ENCODE data around the gene SLC22A17.

SLC22A17 gene

DNA sequence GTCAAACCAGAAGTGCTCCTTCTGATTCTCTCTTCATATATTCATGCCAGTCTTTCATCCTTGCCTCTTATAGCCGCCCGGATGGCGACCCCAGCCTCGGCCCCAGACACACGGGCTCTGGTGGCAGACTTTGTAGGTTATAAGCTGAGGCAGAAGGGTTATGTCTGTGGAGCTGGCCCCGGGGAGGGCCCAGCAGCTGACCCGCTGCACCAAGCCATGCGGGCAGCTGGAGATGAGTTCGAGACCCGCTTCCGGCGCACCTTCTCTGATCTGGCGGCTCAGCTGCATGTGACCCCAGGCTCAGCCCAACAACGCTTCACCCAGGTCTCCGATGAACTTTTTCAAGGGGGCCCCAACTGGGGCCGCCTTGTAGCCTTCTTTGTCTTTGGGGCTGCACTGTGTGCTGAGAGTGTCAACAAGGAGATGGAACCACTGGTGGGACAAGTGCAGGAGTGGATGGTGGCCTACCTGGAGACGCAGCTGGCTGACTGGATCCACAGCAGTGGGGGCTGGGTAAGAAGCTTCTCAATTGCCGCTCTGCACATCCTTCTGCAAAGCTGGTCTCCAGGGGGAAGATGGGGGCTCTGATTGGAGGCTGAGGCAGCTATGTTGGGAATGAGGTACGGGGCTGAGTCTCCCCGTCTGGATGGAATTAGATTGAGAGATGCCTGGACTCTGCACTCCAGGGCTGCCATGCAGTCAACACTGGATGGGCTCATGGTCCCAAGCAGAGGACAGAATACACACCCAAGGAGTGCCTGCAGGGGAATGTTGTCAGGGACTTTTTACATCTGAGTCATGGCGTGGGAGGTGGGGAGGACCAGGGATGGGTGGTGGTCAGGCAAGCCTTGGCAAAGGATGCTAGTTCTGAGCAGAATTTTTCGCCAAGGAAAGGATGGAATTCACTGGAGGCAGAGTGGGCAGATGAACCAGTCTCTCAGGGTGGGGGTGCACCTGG lies 44.7 kb downstream of the SLC22A17 start:
- TF ChIP-seq, protein P1, sequence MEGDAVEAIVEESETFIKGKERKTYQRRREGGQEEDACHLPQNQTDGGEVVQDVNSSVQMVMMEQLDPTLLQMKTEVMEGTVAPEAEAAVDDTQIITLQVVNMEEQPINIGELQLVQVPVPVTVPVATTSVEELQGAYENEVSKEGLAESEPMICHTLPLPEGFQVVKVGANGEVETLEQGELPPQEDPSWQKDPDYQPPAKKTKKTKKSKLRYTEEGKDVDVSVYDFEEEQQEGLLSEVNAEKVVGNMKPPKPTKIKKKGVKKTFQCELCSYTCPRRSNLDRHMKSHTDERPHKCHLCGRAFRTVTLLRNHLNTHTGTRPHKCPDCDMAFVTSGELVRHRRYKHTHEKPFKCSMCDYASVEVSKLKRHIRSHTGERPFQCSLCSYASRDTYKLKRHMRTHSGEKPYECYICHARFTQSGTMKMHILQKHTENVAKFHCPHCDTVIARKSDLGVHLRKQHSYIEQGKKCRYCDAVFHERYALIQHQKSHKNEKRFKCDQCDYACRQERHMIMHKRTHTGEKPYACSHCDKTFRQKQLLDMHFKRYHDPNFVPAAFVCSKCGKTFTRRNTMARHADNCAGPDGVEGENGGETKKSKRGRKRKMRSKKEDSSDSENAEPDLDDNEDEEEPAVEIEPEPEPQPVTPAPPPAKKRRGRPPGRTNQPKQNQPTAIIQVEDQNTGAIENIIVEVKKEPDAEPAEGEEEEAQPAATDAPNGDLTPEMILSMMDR (IDR thresholded peaks at IDR 0.05) = no peak

DNA sequence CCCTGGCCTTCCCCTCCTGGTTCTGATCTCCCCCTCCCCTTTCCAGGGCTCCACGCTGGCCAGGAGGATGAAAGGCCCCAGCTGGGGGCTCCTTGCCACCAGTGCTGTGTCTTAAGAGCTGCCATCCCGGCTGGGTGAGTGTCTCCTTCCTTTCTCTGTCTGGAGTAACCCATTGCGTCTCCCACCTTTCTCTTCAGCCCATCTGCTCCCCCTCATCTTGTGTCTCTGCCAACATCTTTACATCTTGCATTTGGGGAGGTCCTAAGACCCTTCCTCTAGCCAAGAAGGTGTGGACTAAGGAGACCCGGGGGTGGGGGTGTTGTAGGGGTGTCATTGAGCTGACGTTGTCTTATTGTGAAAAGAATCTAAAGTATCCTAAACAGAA lies 45.5 kb downstream of the SLC22A17 start:
- TF ChIP-seq, protein P1 (IDR thresholded peaks at IDR 0.05) = no peak

DNA sequence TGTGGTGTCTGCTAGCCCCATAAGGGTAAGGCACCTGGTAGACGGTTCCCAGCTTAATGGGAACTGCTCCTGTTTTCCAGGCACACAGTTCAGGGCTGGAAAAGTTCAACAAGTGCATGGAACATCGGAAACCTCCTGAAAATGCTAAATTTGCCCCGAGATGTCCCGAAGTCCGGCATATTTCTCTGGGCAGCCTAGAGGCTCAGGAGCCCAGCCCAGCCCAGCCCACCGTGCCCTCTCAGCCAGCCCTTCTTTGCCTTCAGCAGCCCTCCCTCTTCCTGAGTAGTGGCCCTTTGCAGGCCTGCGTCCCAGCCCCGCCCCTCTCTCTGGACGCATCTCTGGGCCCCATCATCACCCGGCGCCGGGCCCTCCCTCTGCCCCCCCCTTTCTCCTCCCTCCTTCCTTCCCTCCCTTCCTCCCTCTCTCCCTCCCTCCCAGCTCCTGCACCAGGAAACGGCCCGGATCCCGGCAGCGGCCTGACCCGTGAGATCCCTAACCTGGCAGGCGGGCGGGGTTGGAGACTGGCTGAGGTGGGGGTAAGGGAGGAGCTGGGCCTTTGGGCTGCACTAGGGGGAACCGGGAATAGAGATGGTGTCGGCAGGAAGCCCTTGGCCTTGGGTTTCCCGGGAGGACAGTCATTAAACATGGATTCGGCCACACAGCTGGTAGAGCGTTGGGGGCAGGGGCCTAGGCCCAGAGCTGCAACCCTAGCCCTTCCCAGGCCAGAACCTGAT lies 46.1 kb downstream of the SLC22A17 start, which contains the start of gene BCL2L2:
Gene BCL2L2 (plus strand): TSS at position 422 of the 734 bp plus-strand sequence. CDS start 935 bp downstream, outside the sequence.
- TF ChIP-seq, protein P1 (IDR thresholded peaks at IDR 0.05) = no peak

DNA sequence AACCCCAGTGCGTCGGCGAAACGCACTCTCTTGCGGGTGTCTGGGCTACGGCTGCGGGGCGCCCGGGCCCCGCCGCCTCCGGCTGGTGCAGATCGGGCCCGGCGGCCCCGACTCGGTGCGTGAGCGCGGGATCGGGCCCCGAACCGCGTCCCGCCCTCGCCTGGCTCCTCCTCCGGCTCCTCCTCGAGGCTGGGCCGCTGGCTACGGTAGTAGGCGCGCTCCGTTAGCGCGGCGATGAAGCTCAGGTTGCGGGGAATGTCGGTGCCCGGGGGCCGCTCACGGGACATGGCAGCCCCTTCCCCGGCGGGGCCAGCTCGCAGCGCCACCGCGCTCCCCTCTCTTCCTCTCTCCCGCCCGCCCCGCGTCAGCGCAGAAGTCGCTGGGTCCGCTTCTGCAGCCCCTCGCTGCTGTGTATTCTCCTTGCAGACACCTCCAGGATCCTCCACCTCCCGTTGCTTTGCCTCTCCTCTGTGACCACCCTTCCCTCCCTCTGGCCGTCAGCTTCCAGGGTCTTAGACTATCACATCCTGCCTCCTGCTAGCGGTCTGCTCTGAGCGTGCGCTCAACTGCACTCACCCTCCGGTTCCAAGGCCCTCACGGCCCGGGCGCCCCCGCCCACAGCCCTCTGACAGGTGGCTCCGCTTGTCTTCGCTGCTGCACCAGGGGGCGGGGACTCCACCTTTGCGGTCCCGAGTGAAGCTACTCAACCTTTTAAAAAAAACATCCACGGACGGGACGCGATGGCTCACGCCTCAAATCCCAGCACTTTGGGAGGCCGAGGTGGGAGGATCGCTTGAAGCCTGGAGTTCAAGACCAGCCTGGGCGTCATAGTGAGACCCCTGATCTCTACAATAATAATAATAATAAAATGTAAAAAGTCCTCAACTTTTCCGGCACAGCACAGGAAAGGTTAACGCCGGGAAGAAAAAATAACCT lies 50.1 kb downstream of the SLC22A17 start, which contains the start of gene PPP1R3E:
Gene PPP1R3E (minus strand): TSS at position 570 of the 936 bp plus-strand sequence. CDS start 283 bp downstream, at position 287.
- TF ChIP-seq, protein P1 (IDR thresholded peaks at IDR 0.05) = no peak

DNA sequence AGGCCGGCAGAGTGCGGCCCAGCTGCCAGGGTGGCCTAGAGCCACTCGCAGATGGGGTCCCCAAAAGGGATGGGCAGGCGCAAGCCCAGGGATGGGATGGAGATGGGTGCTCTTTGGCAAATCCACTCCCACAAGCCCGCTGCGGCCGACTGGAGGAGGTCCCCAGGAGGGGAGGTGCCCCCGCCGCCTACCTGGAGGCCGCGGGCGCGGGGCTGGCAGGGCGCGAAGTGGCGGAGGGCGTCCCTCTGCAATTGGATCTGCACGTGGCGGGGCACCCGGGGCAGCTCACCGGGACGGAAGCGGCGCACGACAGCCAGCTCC lies 50.8 kb downstream of the SLC22A17 start:
- TF ChIP-seq, protein P1 (IDR thresholded peaks at IDR 0.05) = no peak

DNA sequence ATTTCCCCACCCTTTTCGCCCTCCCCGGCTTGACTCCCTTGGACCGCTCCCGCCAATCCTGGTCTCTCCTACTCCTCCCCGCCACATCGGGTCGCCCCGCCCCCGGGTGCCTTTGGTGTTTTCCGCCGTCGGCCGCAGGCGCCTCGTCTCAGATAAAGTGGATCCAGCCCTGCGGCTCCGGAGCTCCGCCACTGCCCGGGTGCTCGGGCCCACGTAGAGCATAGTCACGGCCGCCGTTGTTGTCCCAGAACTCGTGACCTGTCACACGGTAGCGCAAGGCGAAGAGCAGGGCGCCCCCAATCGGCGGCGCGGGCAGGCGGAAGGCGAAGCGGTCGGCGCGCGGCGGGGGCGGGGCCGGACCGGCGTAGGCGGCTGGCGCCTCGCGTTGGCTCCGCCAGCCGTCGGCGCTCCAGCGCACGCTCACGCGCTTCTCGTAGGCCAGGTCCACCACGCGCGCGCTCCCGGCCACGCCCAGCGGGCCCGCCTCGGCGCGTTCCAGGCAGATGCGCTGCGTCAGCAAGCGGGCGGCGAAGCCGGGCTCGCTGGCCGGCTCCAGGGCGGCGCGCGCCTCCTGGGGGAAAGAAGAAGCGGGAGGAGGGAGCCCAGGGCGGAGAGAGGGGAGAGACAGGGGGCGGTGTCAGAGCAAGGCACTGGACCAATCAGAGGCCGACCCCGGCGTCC lies 51.3 kb downstream of the SLC22A17 start:
- TF ChIP-seq, protein P1 (IDR thresholded peaks at IDR 0.05) = peak; percentile 95

Measured in LNCAP (cell line).